Middle frontal gyrus (tissue), 1 donor: Measurements from ENCODE around the gene ZNF710.

Experiments used
- DNase-seq: peaks from one replicate; pipeline ENCODE4 v3.0.0-alpha.2; 2015; ENCODE audit warnings: low spot score; ENCODE audit errors: extremely low spot score

Gene ZNF710

DNA sequence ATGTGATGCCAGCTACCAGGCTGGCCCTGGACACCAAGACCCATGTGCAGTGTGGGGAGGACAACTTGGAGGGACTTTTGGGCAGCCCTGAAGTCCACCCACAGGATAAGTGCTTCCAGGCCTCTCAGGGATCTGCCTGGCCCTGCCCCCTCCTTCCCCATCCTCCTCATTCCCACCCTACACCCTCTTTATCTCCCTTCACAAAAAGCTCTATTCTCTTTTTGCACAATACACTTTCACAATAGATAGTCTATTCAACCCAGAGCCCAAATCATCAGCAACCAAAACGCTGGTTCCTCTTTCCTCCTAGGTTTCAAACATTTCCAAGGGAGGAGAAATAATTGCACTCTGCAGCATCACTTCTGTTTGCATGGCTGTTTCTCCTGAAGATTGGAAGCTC, 7.8 kb upstream of the ZNF710 start:
- no peak for DNase-seq

GRCh38 chr15:89997079-89997478, 4.0 kb upstream of the ZNF710 start:
- DNase-seq = no peak

DNA sequence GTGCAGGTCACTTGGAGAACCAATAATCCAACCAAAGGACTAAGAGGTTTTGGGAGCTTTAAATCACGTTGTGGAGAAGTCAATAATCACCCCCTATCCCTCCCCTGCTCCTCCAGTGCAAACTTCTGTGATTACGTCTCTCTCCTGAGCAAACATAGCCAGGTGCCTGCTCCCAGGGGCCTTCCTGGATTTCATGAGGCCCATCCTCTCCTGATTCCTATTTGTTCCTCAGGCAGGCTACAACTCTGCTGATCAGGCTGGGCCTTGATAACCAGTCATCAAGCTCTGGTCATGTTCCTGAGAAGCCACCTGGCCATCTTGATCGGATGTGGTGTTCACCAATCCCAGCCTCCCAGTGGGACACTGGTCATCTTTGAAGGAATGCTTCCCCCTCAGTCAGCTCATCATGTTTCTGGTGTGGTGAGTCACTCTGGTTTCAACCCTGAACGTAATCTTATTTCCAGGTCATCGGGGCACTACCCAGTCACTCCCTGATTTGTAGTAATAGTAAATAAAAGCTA, 2.9 kb upstream of the ZNF710 start:
- no peak for DNase-seq

DNA sequence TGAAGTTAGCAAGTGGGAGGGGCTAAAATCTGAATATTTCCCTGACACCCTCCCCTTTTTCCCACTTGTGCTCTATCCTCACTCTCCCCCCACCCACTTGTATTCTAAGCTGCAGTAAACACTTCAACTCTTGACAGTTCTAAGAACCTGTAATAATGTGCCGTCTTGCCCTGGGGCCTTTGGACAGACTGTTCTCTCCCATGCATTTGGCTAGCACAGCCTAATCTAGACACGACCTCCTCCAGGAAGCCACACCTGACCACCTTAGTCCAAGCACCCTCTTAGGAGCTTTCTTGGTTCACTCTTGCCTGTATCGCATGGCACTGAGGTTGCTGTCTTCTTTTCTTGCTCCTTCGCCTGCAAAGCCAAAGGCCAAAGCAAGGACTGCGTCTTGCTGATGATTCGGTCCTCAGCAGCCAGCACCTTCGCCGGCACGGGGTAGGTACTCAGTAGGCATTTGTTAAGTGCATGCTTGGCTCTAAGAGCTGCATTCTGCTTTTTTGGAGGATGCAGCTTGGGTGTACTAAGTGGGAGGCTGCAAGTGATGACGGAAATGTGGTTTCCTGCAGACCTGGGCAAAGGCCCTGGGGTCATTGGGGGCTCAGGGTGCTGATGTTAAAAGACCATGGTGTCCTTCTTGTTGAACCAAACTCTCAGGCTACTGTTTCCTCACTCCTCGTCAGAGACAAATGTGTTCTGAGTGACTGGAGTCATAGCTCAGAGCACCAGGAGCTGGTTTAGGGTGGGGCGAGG, 2.0 kb upstream of the ZNF710 start:
- no peak for DNase-seq

DNA sequence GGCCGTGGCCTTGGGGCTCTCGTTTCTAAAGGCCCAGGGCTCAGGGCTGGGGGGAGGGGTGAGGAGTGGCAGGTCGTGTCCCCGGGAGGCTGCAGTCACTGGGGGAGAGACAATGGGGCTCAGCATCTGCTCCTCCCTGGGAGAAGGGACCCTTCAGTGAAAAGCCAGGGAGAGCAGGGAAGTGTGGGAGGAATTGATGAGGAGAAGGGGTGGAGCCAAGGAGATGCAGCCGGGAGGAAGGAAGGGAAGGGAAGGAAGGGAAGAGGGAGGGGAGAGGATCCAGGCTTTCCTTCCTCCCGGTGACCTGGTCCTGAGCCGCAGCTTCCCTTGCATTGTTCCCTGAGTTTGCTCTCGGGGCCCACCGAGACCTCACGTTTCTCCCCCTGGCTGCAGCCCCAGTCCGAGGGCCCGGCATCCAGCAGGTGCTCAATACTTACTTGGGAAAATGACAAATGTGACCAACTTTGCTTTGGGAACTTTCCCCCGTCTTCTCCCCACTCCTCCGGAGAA, 1.4 kb upstream of the ZNF710 start:
- no peak for DNase-seq

DNA sequence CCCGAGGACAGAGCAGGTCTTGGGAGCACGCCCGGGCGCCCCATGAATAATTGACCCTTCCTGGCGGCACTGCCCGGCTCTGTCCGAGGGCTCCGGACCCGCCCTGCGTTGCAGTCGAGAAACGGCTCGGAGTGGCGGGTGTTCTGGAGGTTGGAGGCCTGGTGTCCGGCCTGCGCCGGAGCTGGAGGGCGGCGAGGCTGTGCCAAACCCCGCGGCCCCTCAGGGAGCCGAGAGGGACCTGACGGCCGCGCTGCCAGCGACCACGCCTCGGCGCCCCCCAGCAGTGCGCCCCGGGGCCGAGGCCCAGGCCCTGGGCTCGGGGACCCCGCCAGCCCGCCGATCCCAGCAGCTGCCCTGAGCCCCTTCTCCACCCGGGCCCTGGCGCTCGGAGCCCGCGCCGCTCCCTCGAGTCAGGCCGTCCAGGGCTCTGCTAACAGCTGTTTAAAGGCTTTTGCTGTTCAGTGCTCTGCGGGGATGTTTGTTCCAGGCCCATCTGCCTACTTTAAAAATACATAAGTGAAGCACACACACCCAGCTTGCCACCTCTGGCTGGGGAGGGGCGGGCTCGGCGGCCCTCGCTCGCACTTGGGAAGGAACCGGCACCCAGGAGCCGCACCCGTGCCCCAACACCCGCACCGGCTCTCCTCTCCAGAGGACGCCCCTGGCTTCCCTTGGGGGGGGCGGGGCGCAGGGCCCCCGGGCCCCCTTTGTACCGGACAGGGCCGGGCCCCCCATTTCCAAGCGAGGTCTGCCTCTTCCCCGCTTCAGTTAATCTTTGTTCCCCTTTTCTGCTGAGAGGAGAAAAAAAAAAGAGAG, 730 bp upstream of the ZNF710 start:
- DNase-seq = no peak

DNA sequence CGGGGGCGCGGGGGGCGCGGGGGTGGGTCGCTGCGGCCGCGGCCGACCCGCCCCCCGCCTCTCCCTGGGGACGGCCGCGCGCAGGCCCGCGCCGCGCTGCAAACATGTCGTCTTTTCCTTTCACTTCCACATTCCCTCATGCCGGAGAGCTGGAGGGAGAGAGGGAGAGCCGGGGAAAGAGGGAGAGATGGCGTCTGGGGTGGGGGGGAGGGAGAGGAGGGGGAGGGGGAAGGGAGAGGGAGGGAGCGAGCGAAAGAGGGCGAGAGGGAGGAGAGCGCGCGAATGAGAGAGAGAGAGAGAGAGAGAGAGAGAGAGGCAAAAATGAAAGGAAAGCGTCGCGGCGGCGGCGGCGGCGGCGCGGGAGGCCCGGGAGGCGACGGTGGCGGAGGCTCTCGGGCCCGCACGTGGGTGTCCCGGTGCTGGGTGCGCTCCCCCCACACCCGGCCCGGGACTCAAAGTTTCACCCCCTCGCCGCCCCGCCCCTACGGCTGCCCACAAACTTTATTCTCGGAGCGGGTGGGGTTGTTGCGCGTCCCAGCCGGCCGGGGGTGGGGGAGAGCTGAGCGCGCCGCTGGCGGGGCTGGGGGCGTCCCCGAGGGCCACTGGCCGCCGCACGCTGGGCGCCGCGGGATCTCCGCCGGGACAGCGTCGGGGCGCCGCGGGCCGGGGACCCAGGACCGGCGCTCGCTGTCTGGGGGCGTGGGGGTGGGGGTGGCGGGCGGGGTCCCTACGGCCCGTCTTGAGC, 731 bp downstream of the ZNF710 start:
- DNase-seq = no peak

- DNase-seq = no peak
These were observed 1.3 kb downstream of the ZNF710 start for GRCh38 chr15:90002428-90002844.

DNA sequence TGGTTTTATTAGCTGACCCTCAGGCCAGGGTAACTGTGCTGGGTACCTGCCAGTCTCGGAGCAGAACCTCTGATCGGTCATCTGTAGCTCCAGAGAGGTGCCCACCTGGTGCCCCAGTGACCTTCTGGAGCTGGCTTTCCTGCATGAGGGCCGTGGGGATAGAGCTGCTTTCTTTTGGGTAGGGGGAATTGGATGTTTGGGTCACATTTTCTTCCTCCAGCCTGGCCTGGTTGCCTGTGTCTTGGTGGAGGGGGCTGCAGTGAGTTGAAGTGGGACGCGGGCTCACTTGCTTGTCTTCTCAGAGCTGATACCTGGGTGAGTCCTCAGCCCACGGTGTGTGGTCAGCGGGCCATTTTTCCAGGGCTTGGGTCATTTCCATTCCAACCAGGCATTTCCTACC, 2.6 kb downstream of the ZNF710 start:
- DNase-seq = no peak

DNA sequence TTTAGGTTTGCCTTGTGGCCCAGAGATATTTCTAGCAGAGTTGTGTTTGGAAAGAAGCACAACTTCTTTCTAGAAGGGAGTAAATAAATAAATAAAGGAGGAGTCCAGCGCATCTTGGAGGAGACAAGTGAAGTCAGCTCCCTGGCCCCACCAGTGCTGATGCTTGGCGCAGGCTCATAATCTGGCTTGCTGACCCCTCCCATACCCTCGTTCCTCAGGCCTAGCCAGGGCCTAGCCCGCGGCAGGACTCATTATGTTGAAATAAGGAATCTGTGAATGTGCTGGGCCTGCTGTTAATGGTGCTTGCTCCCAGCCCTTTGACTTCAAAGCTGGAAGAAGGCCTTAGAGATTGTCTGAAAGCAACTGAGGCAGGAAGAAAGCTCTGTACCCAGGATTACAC, 3.1 kb downstream of the ZNF710 start:
- no peak for DNase-seq

DNA sequence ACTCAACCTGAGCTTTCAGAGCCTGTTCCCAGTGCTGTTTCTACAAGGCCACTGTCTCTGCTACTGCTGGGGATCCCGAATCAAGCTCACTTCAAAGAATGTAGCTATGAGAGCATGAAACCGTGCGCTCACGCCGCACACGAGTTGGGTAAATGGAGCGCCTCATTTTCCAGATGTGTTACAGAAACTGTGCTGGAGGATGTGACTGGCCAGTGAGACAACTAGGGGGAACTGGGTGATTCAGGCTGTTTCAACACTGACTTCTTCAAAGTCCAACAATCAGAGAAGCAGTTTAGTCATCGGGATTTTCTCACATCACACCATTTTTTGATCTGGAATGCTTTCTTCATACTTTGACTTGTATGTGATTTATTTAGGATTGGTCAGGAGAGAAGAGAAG, 3.5 kb downstream of the ZNF710 start:
- no peak for DNase-seq

- no peak for DNase-seq
These were observed 5.3 kb downstream of the ZNF710 start for GRCh38 chr15:90006217-90007075.

DNA sequence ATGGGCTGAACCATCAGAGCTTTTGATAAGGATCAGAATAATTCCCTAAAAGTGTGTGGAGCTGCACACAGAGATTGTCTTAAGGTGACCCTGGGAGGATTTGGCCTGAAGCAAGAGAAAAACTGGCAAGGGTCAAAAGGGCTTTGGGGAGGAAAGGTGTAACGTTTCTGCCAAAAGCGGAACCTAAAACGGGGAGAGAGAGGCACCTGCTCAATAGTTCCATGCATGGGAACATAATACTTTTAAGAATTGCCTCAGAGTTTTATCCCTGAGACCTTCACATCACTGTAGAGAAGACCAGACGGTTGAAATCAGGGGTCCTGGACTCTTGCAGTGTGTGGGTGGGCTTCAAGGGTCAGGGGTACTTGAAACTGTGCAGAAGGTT, 5.9 kb downstream of the ZNF710 start:
- no peak for DNase-seq

DNA sequence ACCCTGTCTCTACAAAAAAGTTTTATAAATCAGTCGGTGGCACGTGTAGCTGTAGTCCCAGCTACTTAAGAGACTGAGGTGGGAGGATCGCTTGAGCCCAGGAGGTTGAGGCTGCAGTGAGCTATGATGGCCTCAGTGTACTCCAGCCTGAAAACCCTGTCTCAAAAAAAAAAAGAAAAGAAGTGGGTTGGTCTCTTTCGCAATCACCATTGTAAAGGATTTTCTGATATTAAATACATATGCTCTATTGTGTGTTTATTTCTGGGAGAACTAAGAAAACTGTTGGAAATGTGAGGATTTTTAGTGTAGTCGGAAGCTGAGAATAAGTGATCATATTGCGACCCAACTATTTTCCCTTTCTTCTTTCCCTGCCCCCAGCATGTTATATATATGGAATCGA, 7.5 kb downstream of the ZNF710 start:
- DNase-seq = no peak

DNA sequence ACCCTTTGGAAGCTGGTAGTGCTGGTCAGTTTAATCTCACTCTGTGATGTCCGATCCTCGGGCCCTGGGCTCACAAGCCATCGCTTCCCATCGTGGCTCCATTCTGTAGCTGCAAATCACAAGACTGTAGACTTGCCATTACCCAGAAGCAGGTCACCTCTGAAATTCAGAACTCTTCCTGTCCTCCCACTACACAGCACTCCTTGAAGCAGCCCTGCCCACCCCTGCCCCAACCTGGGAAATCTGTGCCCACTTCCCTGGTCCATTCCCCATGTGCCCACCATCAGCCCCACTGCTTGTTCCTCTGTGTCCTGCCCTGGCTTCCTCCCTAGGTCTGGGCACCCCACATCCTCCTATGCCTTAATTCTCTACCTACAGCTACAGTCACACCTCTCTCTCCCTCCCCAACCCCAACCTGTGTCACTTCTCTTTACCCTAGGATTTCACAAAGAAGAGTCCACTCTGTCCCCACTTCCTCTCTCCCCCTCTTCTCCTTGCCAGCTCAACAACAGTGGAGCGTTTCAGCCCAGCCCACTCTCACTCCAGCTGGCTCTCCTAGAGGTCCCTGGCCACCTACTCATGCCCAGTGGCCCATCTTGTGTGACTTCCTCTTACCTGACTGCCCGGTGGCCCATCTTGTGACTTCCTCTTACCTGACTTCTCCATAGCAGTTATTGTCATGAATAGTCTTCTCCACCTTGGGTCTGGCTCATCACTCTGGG, 8.3 kb downstream of the ZNF710 start:
- no peak for DNase-seq

GRCh38 chr15:90011705-90012104, 10.6 kb downstream of the ZNF710 start:
- DNase-seq = no peak

DNA sequence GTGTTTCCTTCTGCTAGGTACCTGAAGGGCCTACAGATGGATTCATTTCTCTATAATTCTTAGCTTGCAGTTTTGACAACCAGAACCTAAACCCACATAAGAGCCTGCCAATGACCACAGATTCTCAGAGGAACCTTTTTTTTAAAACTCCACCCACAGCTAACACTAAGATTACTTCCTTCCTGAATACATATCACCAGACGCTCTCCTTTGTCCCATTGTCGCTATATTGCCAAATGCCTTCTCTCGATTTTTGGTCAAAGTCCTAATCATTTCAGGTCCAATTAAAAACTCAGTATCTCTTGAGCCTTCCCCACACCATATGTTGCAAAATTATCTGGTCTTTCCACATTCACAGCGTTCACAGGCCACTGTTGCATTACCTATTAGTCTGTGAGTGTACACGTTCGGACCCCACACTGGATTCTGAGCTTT, 12.4 kb downstream of the ZNF710 start:
- DNase-seq = no peak

GRCh38 chr15:90015294-90015693, 14.2 kb downstream of the ZNF710 start:
- DNase-seq = no peak

GRCh38 chr15:90015749-90016148, 14.6 kb downstream of the ZNF710 start:
- no peak for DNase-seq

GRCh38 chr15:90016721-90017120, 15.6 kb downstream of the ZNF710 start:
- DNase-seq = no peak
